Stomach (tissue), 4 donors: ENCODE results near the gene ADGRG4.

Source experiments
- CTCF ChIP-seq, 7 experiments: fragments of 450-650 bp in 4 of 7; fragments of 200-600 bp in 3 of 7; sonication (generic) in 3 of 7; IDR thresholded peaks; one replicate each; pipeline ENCODE4 v1.5.1; 2016 to 2019; ENCODE audit warnings: antibody characterized with exemption in 7 of 7, control low read depth in 2 of 7, mild to moderate bottlenecking in 1 of 7
- POLR2A ChIP-seq, 4 donors: fragments of 450-650 bp; IDR thresholded peaks; one replicate each; pipeline ENCODE4 v1.6.1; 2016; ENCODE audit warnings: antibody characterized with exemption in 4 of 4, control low read depth in 2 of 4, mild to moderate bottlenecking in 1 of 4, moderate library complexity in 1 of 4

- TF ChIP-seq CTCF (IDR thresholded peaks at IDR 0.05) (no peak), POLR2A (IDR thresholded peaks at IDR 0.05) (no peak)
These were observed 41.2 kb upstream of the ADGRG4 start for GRCh38 chrX:136259543-136259942.
